BJ (cell line): ENCODE results near the gene LRRC61. TPM values are rescaled to one million over a fixed set of nuclear protein-coding genes. Genes with fewer than 3 reads are reported as not detected.

Experiments
- CTCF ChIA-PET: fragments of 350-600 bp; formaldehyde crosslinking; extraction: SDS; loops from one replicate; lab custom pipeline; 2021; ENCODE audit warnings: antibody characterized with exemption, inconsistent platforms; lab: Yijun Ruan, JAX
- POLR2A ChIA-PET: fragments of 300-600 bp; sonication (Branson Sonifier 250); formaldehyde crosslinking; extraction: SDS; loops from one replicate; lab custom pipeline; 2021; ENCODE audit warnings: antibody characterized with exemption; lab: Charles Lee
- DNase-seq: peaks from one replicate; pipeline ENCODE4 v3.0.0-alpha.2; 2011; ENCODE audit warnings: low read depth
- H3K27me3 ChIP-seq: 2 replicates; pipeline ENCODE4 v1.6.0; 2011; ENCODE audit warnings: low read length; ENCODE audit not compliant: control insufficient read depth, insufficient read depth
- H3K36me3 ChIP-seq: 2 replicates; pipeline ENCODE4 v1.5.1; 2011; ENCODE audit warnings: low read length; ENCODE audit not compliant: control insufficient read depth, insufficient read depth
- H3K4me3 ChIP-seq: 2 replicates; pipeline ENCODE4 v1.5.1; 2011; ENCODE audit warnings: low read depth, mild to moderate bottlenecking, control low read depth, low read length
- CTCF ChIP-seq: IDR thresholded peaks from 2 replicates; pipeline ENCODE4 v1.5.1; 2011; ENCODE audit warnings: low read depth, mild to moderate bottlenecking, control low read depth, inconsistent platforms, low read length, moderate library complexity; ENCODE audit not compliant: insufficient read depth
- polyA plus RNA-seq: library from polyadenylated mRNA; depleted of rRNA; stranded (reverse); fragments of >200 nt; gene quantifications from 2 replicates; pipeline ENCODE4 v1.2.3, GENCODE V29; 2011

LRRC61 gene
- polyA plus RNA-seq, 1 experiment: 0.85 TPM

- peaks cover 23% of the 10 kb centered on the region for H3K36me3 ChIP-seq
- POLR2A ChIA-PET: interaction anchor here (0.6 to 0.8 kb wide), 4 partner anchors 9 to 37 kb away, joined by 3 to 4 read pairs (median 4); no protein-coding TSS in a partner anchor
- TF ChIP-seq CTCF: no peak
Observed at GRCh38 chr7:150368884-150369747, 46.0 kb downstream of the LRRC61 start.

DNA sequence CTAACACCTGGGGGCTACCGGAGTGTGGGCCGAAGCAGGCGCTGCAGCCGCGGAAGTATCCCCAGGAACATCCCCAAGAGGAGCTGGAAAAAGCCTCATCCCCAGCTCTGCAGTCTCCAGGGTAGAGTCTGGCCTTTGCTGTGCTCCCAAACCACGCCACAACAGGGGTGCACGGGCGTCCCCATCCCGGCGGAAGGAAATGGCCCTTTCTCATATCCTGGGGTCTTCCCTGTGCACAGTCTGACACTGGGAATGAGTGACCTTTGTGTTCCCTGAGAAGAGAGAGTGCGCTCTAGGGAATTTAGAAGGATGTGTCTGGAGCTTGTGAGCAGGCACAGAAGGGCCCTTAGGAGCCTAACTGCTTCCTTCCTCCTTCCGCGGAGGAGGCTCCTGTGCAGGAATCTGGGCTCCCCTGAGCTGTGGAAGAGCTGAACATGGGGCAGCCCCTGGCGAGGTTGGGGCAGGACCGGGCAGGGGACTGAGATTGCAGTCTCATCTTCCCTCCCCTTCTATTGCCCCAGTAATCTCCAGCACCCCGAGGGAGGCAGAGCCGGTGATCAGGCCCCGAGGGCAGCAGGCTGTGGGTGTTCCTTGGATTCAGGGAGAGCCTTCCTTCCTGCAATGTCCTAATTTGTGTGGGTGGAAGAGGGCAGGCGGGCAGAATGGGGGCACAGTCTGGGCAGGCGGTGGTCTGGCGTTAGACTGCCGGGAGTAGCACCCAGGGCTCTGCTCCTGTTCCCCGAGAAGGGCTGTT is 46.8 kb downstream of the LRRC61 start:
- Histone ChIP-seq H3K4me3 (peak overlapping the region; percentile 58), H3K36me3 (peaks cover 27% of the 10 kb centered on the region), H3K27me3 (no peaks in the 10 kb centered on the region)
- ChIA-PET POLR2A (interaction anchor here (0.6 to 0.9 kb wide), 2 partner anchors 14 to 16 kb away, joined by 3 to 4 read pairs; no protein-coding TSS in a partner anchor), CTCF (interaction anchor here (0.7 to 3.3 kb wide), 5 partner anchors 11 to 52 kb away, joined by 3 to 13 read pairs (median 3); no protein-coding TSS in a partner anchor)
- DNase-seq: no peak
- no peak for TF ChIP-seq CTCF

More at GRCh38 chr7:150368884-150369747, 46.0 kb downstream of the LRRC61 start:
- CTCF ChIA-PET: interaction anchor here (0.8 to 3.3 kb wide), 6 partner anchors 12 to 53 kb away, joined by 3 to 13 read pairs (median 4); no protein-coding TSS in a partner anchor
- no peak for DNase-seq
- Histone ChIP-seq H3K27me3 (no peaks in the 10 kb centered on the region), H3K4me3 (peak overlapping the region; percentile 58)

GRCh38 chr7:150370612-150371071 is 47.5 kb downstream of the LRRC61 start:
- ChIA-PET CTCF (interaction anchor here (0.7 to 3.3 kb wide), 3 partner anchors 12 to 516 kb away, joined by 3 to 10 read pairs (median 3); no protein-coding TSS in a partner anchor), POLR2A (interaction anchor here (0.9 kb wide), 1 partner anchor 15 kb away, joined by 3 read pairs; no protein-coding TSS in a partner anchor)
- Histone ChIP-seq H3K36me3 (peaks cover 27% of the 10 kb centered on the region), H3K4me3 (no peak overlapping the region), H3K27me3 (no peaks in the 10 kb centered on the region)
- TF ChIP-seq CTCF: no peak
- no peak for DNase-seq

- TF ChIP-seq CTCF: no peak
- no peak overlapping the region for H3K4me3 ChIP-seq
- H3K36me3 ChIP-seq: peaks cover 27% of the 10 kb centered on the region
- ChIA-PET CTCF (interaction anchor here (0.7 to 3.3 kb wide), 2 partner anchors 51 to 517 kb away, joined by 3 to 10 read pairs; no protein-coding TSS in a partner anchor), POLR2A (interaction anchor here (0.9 kb wide), 1 partner anchor 14 kb away, joined by 3 read pairs; no protein-coding TSS in a partner anchor)
- no peak for DNase-seq
- no peaks in the 10 kb centered on the region for H3K27me3 ChIP-seq
Observed at GRCh38 chr7:150371131-150371995, 48.2 kb downstream of the LRRC61 start.
